ENCODE results near the gene WHRN.

Gene WHRN

GRCh38 chr9:114369216-114370130 lies 135.8 kb downstream of the WHRN start:
- H3K36me3 ChIP-seq (ENCODE audit: control insufficient read depth, insufficient read depth, low read length): peaks cover 13% of the 10 kb centered on the region
- no peak overlapping the region for H3K9ac ChIP-seq (ENCODE audit: low read depth, low read length)
- no peak overlapping the region for H3K4me3 ChIP-seq (ENCODE audit: low read depth, low read length)
- H3K27me3 ChIP-seq (ENCODE audit: control insufficient read depth, insufficient read depth, low read length): no peaks in the 10 kb centered on the region
- peaks cover 19% of the 10 kb centered on the region for H3K4me1 ChIP-seq (ENCODE audit: control insufficient read depth, insufficient read depth, low read length)
- no peaks in the 10 kb centered on the region for H3K9me3 ChIP-seq (ENCODE audit: control insufficient read depth, insufficient read depth, low read length)

GRCh38 chr9:114367772-114368569 lies 137.3 kb downstream of the WHRN start:
- peaks cover 19% of the 10 kb centered on the region for H3K4me1 ChIP-seq (ENCODE audit: control insufficient read depth, insufficient read depth, low read length)
- no peaks in the 10 kb centered on the region for H3K27me3 ChIP-seq (ENCODE audit: control insufficient read depth, insufficient read depth, low read length)
- H3K36me3 ChIP-seq (ENCODE audit: control insufficient read depth, insufficient read depth, low read length): peaks cover 16% of the 10 kb centered on the region
- no peak overlapping the region for H3K9ac ChIP-seq (ENCODE audit: low read depth, low read length)
- H3K9me3 ChIP-seq (ENCODE audit: control insufficient read depth, insufficient read depth, low read length): no peaks in the 10 kb centered on the region
- H3K4me3 ChIP-seq (ENCODE audit: low read depth, low read length): no peak overlapping the region

GRCh38 chr9:114367366-114367765 lies 137.9 kb downstream of the WHRN start:
- Histone ChIP-seq H3K9ac (ENCODE audit: low read depth, low read length) (no peak overlapping the region), H3K9me3 (ENCODE audit: control insufficient read depth, insufficient read depth, low read length) (no peaks in the 10 kb centered on the region), H3K4me1 (ENCODE audit: control insufficient read depth, insufficient read depth, low read length) (peaks cover 19% of the 10 kb centered on the region), H3K27me3 (ENCODE audit: control insufficient read depth, insufficient read depth, low read length) (no peaks in the 10 kb centered on the region), H3K36me3 (ENCODE audit: control insufficient read depth, insufficient read depth, low read length) (peaks cover 16% of the 10 kb centered on the region), H3K4me3 (ENCODE audit: low read depth, low read length) (no peak overlapping the region)

- peaks cover 14% of the 10 kb centered on the region for H3K36me3 ChIP-seq (ENCODE audit: control insufficient read depth, insufficient read depth, low read length)
- H3K4me3 ChIP-seq (ENCODE audit: low read depth, low read length): no peak overlapping the region
- no peaks in the 10 kb centered on the region for H3K9me3 ChIP-seq (ENCODE audit: control insufficient read depth, insufficient read depth, low read length)
- H3K4me1 ChIP-seq (ENCODE audit: control insufficient read depth, insufficient read depth, low read length): peaks cover 17% of the 10 kb centered on the region
- H3K27me3 ChIP-seq (ENCODE audit: control insufficient read depth, insufficient read depth, low read length): no peaks in the 10 kb centered on the region
- H3K9ac ChIP-seq (ENCODE audit: low read depth, low read length): no peak overlapping the region
These were observed 138.7 kb downstream of the WHRN start for GRCh38 chr9:114366334-114367128.

GRCh38 chr9:114365194-114365593 lies 140.1 kb downstream of the WHRN start:
- Histone ChIP-seq H3K9ac (ENCODE audit: low read depth, low read length) (no peak overlapping the region), H3K4me1 (ENCODE audit: control insufficient read depth, insufficient read depth, low read length) (peaks cover 9% of the 10 kb centered on the region), H3K9me3 (ENCODE audit: control insufficient read depth, insufficient read depth, low read length) (no peaks in the 10 kb centered on the region), H3K27me3 (ENCODE audit: control insufficient read depth, insufficient read depth, low read length) (no peaks in the 10 kb centered on the region), H3K4me3 (ENCODE audit: low read depth, low read length) (no peak overlapping the region), H3K36me3 (ENCODE audit: control insufficient read depth, insufficient read depth, low read length) (peaks cover 24% of the 10 kb centered on the region)

- no peak overlapping the region for H3K9ac ChIP-seq (ENCODE audit: low read depth, low read length)
- H3K4me1 ChIP-seq (ENCODE audit: control insufficient read depth, insufficient read depth, low read length): peaks cover 3% of the 10 kb centered on the region
These were observed 140.9 kb downstream of the WHRN start for GRCh38 chr9:114364134-114365041.

GRCh38 chr9:114363424-114363823 lies 141.8 kb downstream of the WHRN start:
- H3K4me3 ChIP-seq (ENCODE audit: low read depth, low read length): no peak overlapping the region
- no peaks in the 10 kb centered on the region for H3K9me3 ChIP-seq (ENCODE audit: control insufficient read depth, insufficient read depth, low read length)
- no peaks in the 10 kb centered on the region for H3K27me3 ChIP-seq (ENCODE audit: control insufficient read depth, insufficient read depth, low read length)
- no peak overlapping the region for H3K9ac ChIP-seq (ENCODE audit: low read depth, low read length)
- no peaks in the 10 kb centered on the region for H3K4me1 ChIP-seq (ENCODE audit: control insufficient read depth, insufficient read depth, low read length)
- H3K36me3 ChIP-seq (ENCODE audit: control insufficient read depth, insufficient read depth, low read length): peaks cover 29% of the 10 kb centered on the region

More at GRCh38 chr9:114364134-114365041, 140.9 kb downstream of the WHRN start:
- Histone ChIP-seq H3K9me3 (ENCODE audit: control insufficient read depth, insufficient read depth, low read length) (no peaks in the 10 kb centered on the region), H3K36me3 (ENCODE audit: control insufficient read depth, insufficient read depth, low read length) (peaks cover 29% of the 10 kb centered on the region), H3K4me3 (ENCODE audit: low read depth, low read length) (no peak overlapping the region), H3K27me3 (ENCODE audit: control insufficient read depth, insufficient read depth, low read length) (no peaks in the 10 kb centered on the region)

GRCh38 chr9:114362394-114362793 lies 142.9 kb downstream of the WHRN start:
- Histone ChIP-seq H3K4me1 (ENCODE audit: control insufficient read depth, insufficient read depth, low read length) (no peaks in the 10 kb centered on the region), H3K27me3 (ENCODE audit: control insufficient read depth, insufficient read depth, low read length) (no peaks in the 10 kb centered on the region), H3K36me3 (ENCODE audit: control insufficient read depth, insufficient read depth, low read length) (peaks cover 26% of the 10 kb centered on the region), H3K9me3 (ENCODE audit: control insufficient read depth, insufficient read depth, low read length) (no peaks in the 10 kb centered on the region), H3K9ac (ENCODE audit: low read depth, low read length) (no peak overlapping the region), H3K4me3 (ENCODE audit: low read depth, low read length) (no peak overlapping the region)

- no peak overlapping the region for H3K9ac ChIP-seq (ENCODE audit: low read depth, low read length)
- H3K4me3 ChIP-seq (ENCODE audit: low read depth, low read length): no peak overlapping the region
- no peaks in the 10 kb centered on the region for H3K4me1 ChIP-seq (ENCODE audit: control insufficient read depth, insufficient read depth, low read length)
- H3K9me3 ChIP-seq (ENCODE audit: control insufficient read depth, insufficient read depth, low read length): no peaks in the 10 kb centered on the region
- H3K27me3 ChIP-seq (ENCODE audit: control insufficient read depth, insufficient read depth, low read length): no peaks in the 10 kb centered on the region
- peaks cover 30% of the 10 kb centered on the region for H3K36me3 ChIP-seq (ENCODE audit: control insufficient read depth, insufficient read depth, low read length)
These were observed 143.7 kb downstream of the WHRN start for GRCh38 chr9:114361542-114361941.

- H3K4me3 ChIP-seq (ENCODE audit: low read depth, low read length): no peak overlapping the region
- H3K27me3 ChIP-seq (ENCODE audit: control insufficient read depth, insufficient read depth, low read length): no peaks in the 10 kb centered on the region
- H3K36me3 ChIP-seq (ENCODE audit: control insufficient read depth, insufficient read depth, low read length): peaks cover 30% of the 10 kb centered on the region
- no peaks in the 10 kb centered on the region for H3K9me3 ChIP-seq (ENCODE audit: control insufficient read depth, insufficient read depth, low read length)
- H3K4me1 ChIP-seq (ENCODE audit: control insufficient read depth, insufficient read depth, low read length): no peaks in the 10 kb centered on the region
- H3K9ac ChIP-seq (ENCODE audit: low read depth, low read length): no peak overlapping the region
These were observed 145.5 kb downstream of the WHRN start for GRCh38 chr9:114359801-114360200.

All from iPS-15b (cell line).